Subcutaneous adipose tissue (tissue), 4 donors: ENCODE data around the gene GABRG3. TPM values are rescaled to one million over a fixed set of nuclear protein-coding genes. Genes with fewer than 3 reads are reported as not detected.

Experiments used
- total RNA-seq, 4 donors: library from RNA; depleted of rRNA; stranded (reverse); fragments of >200 nt; gene quantifications; one replicate each; pipeline ENCODE4 v1.1.0, GENCODE V29; 2016
- TF ChIP-seq, protein P1 (sequence below): fragments of 450-650 bp; IDR thresholded peaks from one replicate; pipeline ENCODE4 v1.5.1; 2016; ENCODE audit warnings: low read depth, mild to moderate bottlenecking, control low read depth, antibody characterized with exemption, moderate library complexity

GABRG3 gene
- total RNA-seq, 4 donors from 2014 or later: not detected

DNA sequence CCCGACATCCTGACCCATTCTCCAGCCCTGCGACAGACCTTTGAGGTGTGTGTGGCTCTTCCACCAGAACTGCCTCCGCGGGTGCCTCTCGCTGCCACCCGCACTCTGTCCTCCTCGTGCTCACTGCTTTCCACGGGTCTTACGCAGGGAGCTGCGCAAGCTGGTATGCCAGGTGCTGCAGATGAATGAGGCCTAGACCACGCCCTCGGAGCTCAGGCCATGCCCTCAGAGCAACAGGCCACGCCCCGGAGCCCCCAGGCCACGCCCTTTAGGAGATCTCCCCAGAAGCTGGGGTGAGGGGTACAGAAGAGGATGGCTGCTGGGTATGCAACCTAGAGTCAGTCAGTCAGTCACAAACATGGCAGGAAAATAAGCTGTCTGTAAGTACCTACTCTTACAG lies 300.3 kb downstream of the GABRG3 start:
- TF ChIP-seq, protein P1, sequence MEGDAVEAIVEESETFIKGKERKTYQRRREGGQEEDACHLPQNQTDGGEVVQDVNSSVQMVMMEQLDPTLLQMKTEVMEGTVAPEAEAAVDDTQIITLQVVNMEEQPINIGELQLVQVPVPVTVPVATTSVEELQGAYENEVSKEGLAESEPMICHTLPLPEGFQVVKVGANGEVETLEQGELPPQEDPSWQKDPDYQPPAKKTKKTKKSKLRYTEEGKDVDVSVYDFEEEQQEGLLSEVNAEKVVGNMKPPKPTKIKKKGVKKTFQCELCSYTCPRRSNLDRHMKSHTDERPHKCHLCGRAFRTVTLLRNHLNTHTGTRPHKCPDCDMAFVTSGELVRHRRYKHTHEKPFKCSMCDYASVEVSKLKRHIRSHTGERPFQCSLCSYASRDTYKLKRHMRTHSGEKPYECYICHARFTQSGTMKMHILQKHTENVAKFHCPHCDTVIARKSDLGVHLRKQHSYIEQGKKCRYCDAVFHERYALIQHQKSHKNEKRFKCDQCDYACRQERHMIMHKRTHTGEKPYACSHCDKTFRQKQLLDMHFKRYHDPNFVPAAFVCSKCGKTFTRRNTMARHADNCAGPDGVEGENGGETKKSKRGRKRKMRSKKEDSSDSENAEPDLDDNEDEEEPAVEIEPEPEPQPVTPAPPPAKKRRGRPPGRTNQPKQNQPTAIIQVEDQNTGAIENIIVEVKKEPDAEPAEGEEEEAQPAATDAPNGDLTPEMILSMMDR: no peak

DNA sequence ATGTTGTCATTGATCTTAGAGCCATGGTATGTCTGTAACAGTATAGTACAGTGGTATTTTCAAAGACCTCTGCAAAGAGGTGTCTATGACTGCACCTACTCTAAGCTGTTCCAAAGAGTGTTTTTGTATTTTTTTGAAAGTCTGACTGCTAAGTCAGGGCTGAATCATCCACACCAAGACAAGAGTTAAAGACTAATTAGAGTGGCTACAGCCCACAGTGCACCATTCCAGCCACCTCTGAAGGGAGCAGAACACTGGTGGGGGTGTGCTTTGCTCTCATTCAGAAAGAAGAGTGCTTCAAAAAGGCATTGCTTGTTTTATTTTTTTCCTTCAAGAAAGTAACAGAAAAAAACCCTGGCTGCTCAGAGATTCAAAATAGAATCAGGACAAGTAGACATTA lies 301.4 kb downstream of the GABRG3 start:
- TF ChIP-seq, protein P1: no peak

DNA sequence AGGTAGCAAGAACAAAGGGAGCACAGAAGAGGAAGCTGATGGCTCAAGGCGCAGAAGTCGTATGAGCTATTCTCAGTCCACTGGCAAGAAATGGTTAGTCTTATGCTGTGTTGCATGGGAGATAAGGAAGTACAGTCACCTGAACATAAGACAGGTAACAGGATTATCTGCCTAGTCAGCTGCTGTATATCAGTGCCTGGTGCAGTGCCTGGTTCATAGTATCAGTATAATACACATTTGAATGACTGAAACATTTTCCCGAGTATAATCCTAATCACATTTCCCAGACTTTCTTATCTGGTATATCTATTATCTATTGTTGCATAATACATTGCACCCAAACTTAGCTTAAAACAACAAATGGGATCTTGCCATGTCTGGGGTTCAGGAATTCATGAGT lies 302.5 kb downstream of the GABRG3 start:
- TF ChIP-seq, protein P1: no peak

DNA sequence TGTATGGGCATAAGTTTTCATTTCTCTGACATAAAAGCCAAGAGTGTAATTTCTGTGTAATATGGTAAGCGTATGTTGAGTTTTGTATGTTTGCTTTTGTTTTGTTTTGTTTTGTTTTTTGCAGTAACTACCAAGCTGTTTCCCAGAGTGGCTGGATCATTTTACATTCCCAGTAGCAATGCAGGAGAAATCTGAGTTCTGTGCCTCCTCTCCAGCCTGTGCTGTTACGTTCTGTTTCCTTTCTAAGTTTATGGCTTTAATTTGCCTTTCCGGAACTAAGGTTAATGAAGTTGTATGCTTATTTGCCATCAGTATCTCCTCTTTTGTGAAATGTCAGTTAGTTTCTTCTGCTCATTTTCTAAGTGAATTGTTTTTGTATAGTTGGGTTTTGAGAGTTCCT lies 307.8 kb downstream of the GABRG3 start:
- TF ChIP-seq, protein P1: no peak

DNA sequence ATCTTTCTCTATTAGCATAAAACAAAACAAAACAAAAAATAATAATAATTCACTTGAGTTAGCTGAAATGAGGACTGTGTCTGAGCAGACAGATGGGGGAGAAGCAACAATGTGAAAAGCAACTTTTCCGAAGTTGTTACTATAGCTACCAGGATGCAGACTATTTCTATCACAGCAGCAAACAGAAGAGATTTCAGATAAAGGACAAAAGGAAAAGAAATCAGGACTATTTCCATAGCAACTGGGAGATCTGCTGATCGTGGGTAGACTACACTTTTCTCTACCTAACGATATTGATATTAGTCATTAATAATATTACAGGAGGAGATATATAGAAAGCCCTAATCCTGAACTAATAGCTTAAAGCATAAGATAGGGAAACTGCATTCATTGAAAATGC lies 321.7 kb downstream of the GABRG3 start:
- TF ChIP-seq, protein P1: no peak

DNA sequence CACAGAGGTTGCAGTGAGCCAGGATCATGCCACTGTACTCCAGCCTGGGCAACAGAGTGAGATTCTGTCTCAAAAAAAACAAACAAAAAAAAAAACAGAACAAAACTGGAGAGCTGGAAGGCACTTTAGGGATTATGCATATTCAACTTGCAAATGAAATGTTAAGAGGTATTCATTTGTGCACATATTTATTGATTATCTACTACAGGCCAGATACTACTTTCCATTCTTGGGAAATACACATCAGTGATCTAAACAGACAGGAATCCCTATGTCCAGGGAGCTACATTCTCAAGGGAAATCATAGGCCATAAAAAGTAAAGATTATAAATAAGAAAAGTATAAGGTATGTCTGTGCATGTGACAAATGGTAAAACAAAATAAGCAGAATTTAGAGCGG lies 322.6 kb downstream of the GABRG3 start:
- TF ChIP-seq, protein P1: no peak

DNA sequence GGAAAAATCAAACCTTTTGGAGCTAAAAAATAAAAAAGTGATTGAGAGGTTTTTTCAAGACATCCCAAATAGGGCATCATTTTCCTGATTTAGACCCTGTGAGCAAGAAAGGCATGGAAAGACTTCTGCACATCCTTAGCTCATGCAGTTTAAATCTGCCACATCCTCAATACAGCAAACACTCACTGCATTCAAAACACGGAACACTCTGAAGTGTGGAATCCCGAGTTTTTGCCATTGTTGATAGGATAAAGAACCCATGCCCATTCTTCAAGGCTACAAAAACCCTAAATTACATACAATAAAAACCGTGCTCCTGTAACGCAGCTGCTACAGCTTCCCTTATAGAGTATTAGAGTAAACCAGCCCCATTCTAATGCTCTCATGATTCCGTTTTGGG lies 346.8 kb downstream of the GABRG3 start:
- TF ChIP-seq, protein P1: no peak

DNA sequence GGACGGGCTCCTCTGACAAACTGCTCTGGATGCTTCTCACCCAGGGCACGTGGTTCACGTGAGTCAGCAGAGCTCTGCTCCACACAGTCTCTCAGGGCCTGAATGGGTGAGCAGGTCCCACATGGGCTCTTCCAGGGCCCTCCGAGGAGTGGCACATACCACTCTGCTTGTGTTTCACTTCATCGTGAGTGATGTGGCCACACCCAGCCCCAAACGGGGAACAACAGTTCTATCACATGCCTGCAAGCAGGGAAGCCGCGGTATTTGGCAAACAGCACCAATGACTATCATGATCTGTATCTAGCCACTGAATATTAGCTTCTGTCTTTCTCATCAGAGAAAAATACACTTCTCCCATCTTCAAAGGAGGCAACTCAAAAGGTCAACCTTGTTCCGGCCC lies 352.8 kb downstream of the GABRG3 start:
- TF ChIP-seq, protein P1: no peak
